Endothelial cell of umbilical vein (primary cell): ENCODE data around the gene DCDC2B. TPM values are rescaled to one million over a fixed set of nuclear protein-coding genes. Genes with fewer than 3 reads are reported as not detected.

Experiments used
- BruUV-seq: library from RNA; stranded (reverse); fragments of 400-500 nt; replicated peaks from 2 replicates; lab custom pipeline; 2021; lab: Mats Ljungman, UMichigan
- CTCF ChIA-PET: fragments of 300-600, 350-600 bp; sonication (Branson Sonifier 250); formaldehyde crosslinking; loops from one replicate; lab custom pipeline; 2021; ENCODE audit warnings: antibody characterized with exemption, inconsistent platforms; lab: Charles Lee
- POLR2A ChIA-PET: fragments of 300-600, 350-600 bp; sonication (Branson Sonifier 250); formaldehyde crosslinking; loops from one replicate; lab custom pipeline; 2021; ENCODE audit warnings: antibody characterized with exemption, inconsistent platforms; lab: Charles Lee
- DNase-seq: peaks from one replicate; pipeline ENCODE4 v3.0.0-alpha.2; 2011; ENCODE audit warnings: low read depth, low spot score
- FAIRE-seq: peaks from 2 replicates; lab custom pipeline; 2011; peaks lifted over from hg19 to GRCh38; lab: Jason Lieb, UNC
- H2AFZ ChIP-seq: 2 replicates; pipeline ENCODE4 v1.6.0; 2012; ENCODE audit warnings: low read depth, low read length, control low read depth, inconsistent platforms
- H3K27ac ChIP-seq: 2 replicates; pipeline ENCODE4 v1.5.1; 2011; ENCODE audit warnings: low read depth, mild to moderate bottlenecking, control low read depth, low read length, moderate library complexity; ENCODE audit not compliant: insufficient read depth
- H3K27me3 ChIP-seq, 2 experiments: 2 replicates each; pipeline versions ENCODE4 v1.6.0 to v1.6.1; 2011; ENCODE audit warnings: low read length in 2 of 2, mixed read lengths in 1 of 2; ENCODE audit not compliant: control insufficient read depth in 2 of 2, insufficient read depth in 2 of 2
- H3K36me3 ChIP-seq, 2 experiments: 2 replicates in 1 of 2; 3 replicates in 1 of 2; pipeline ENCODE4 v1.5.1; 2011; ENCODE audit warnings: low read length in 2 of 2, mild to moderate bottlenecking in 1 of 2, moderate library complexity in 1 of 2; ENCODE audit not compliant: control insufficient read depth in 2 of 2, insufficient read depth in 2 of 2; ENCODE audit errors: extremely low read depth in 1 of 2
- H3K4me1 ChIP-seq: 3 replicates; pipeline ENCODE4 v1.5.1; 2011; ENCODE audit warnings: mild to moderate bottlenecking, low read length; ENCODE audit not compliant: control insufficient read depth, insufficient read depth; ENCODE audit errors: extremely low read depth
- H3K4me2 ChIP-seq: 2 replicates; pipeline ENCODE4 v1.6.1; 2011; ENCODE audit warnings: low read length, control low read depth, mixed read lengths; ENCODE audit not compliant: insufficient read depth
- H3K4me3 ChIP-seq, 3 experiments: fragments of 200-600 bp in 1 of 3; sonication (generic), shearing (Covaris generic) in 1 of 3; replicated peaks in 1 of 3; 2 replicates each; pipeline ENCODE4 v1.5.1; 2011 to 2016; ENCODE audit warnings: control low read depth in 3 of 3, low read length in 3 of 3, mild to moderate bottlenecking in 2 of 3, inconsistent platforms in 1 of 3, low read depth in 1 of 3, moderate library complexity in 1 of 3; ENCODE audit not compliant: insufficient read depth in 1 of 3
- H3K79me2 ChIP-seq: 2 replicates; pipeline ENCODE4 v1.6.0; 2012; ENCODE audit warnings: low read length, inconsistent platforms; ENCODE audit not compliant: control insufficient read depth, insufficient read depth
- H3K9ac ChIP-seq: replicated peaks from 2 replicates; pipeline ENCODE3; 2011; ENCODE audit warnings: low read length, control low read depth; ENCODE audit not compliant: insufficient read depth; ENCODE audit errors: extremely low read depth
- H3K9me1 ChIP-seq: replicated peaks from 3 replicates; pipeline ENCODE4 v1.6.0; 2011; ENCODE audit warnings: mild to moderate bottlenecking, low read length; ENCODE audit not compliant: control insufficient read depth, insufficient read depth; ENCODE audit errors: extremely low read depth
- H3K9me3 ChIP-seq: replicated peaks from 2 replicates; pipeline ENCODE4 v1.5.1; 2012; ENCODE audit warnings: low read length, inconsistent platforms; ENCODE audit not compliant: control insufficient read depth, insufficient read depth
- H4K20me1 ChIP-seq: replicated peaks from 2 replicates; pipeline ENCODE3; 2011; ENCODE audit warnings: mild to moderate bottlenecking, low read length; ENCODE audit not compliant: control insufficient read depth, insufficient read depth; ENCODE audit errors: extremely low read depth
- CTCF ChIP-seq, 2 donors: IDR thresholded peaks; 1 replicate in 1 of 2; 2 replicates in 1 of 2; pipeline ENCODE4 v1.5.1; 2011; ENCODE audit warnings: low read length in 2 of 2, mild to moderate bottlenecking in 2 of 2, moderate library complexity in 2 of 2, control low read depth in 1 of 2, inconsistent platforms in 1 of 2, low read depth in 1 of 2; ENCODE audit not compliant: insufficient read depth in 1 of 2; ENCODE audit errors: extremely low read depth in 1 of 2
- EZH2 ChIP-seq: IDR thresholded peaks from 2 replicates; pipeline ENCODE4 v1.6.1; 2012; ENCODE audit warnings: borderline replicate concordance, low read depth, mild to moderate bottlenecking, moderate library complexity, low read length, inconsistent platforms; ENCODE audit not compliant: severe bottlenecking
- FOS ChIP-seq: IDR thresholded peaks from 2 replicates; pipeline ENCODE4 v1.6.1; 2011; ENCODE audit warnings: mild to moderate bottlenecking, low read length, moderate library complexity, borderline replicate concordance; ENCODE audit not compliant: insufficient read depth
- GATA2 ChIP-seq: IDR thresholded peaks from 2 replicates; pipeline ENCODE4 v1.7.0; 2011; ENCODE audit warnings: low read depth, mild to moderate bottlenecking, moderate library complexity, mixed read lengths, low read length; ENCODE audit not compliant: insufficient read length, insufficient read depth
- JUN ChIP-seq: IDR thresholded peaks from 2 replicates; pipeline ENCODE4 v1.6.1; 2011; ENCODE audit warnings: borderline replicate concordance, low read depth; ENCODE audit not compliant: insufficient read length, insufficient read depth
- MAX ChIP-seq: IDR thresholded peaks from 2 replicates; pipeline ENCODE4 v1.6.1; 2011; ENCODE audit not compliant: insufficient read depth, insufficient read length
- MYC ChIP-seq: IDR thresholded peaks from one replicate; pipeline ENCODE4 v1.6.1; 2011; ENCODE audit warnings: mild to moderate bottlenecking, low read depth, low read length
- POLR2A ChIP-seq: IDR thresholded peaks from 2 replicates; pipeline ENCODE4 v1.6.1; 2012; ENCODE audit warnings: low read depth, mild to moderate bottlenecking, control low read depth, low read length
- POLR2AphosphoS5 ChIP-seq: IDR thresholded peaks from 2 replicates; pipeline ENCODE4 v1.6.1; 2012; ENCODE audit warnings: low read depth, mild to moderate bottlenecking, control low read depth, low read length, moderate library complexity; ENCODE audit not compliant: insufficient read depth
- dilution Hi-C: fragments of 300-500 bp; cut with MboI; formaldehyde crosslinking; loops from one replicate; pipeline ENCODE4 v1.15.0; 2019; ENCODE audit warnings: low sequenced_read_pairs; ENCODE audit not compliant: extremely low pct_ligation_motif_present
- intact Hi-C: fragments of 100-400 bp; cut with micrococcal nuclease; formaldehyde crosslinking; loops from one replicate; pipeline ENCODE4 v1.10.0; 2022
- polyA plus RNA-seq, 4 experiments: library from polyadenylated mRNA; depleted of rRNA in 3 of 4; stranded (reverse) in 3 of 4; unstranded in 1 of 4; fragments of >200 nt; gene quantifications; 2 replicates each; pipeline versions ENCODE4 v1.2.1 to v1.2.3, GENCODE V29; 2011 to 2012; ENCODE audit warnings: missing spikeins in 1 of 4
- total RNA-seq: library from RNA; stranded (reverse); gene quantifications from 2 replicates; pipeline ENCODE4 v1.2.3, GENCODE V29; 2021

The DCDC2B gene
- total and polyA plus RNA-seq, 2 donors (not counting 3 experiments of a cell fraction or from before 2014, with no cell fraction given) = not detected

- intact Hi-C loops (loop anchor here (5.0 kb wide), 1 partner anchor 116 kb away; the partner anchor contains the start of gene MARCKSL1), dilution Hi-C loops (no loop called here)
- ChIA-PET CTCF (interaction anchor here (0.6 to 2.3 kb wide), 5 partner anchors 10 to 173 kb away, joined by 3 to 7 read pairs (median 3); partner anchors contain the start of gene BSDC1), POLR2A (interaction anchor here (0.5 kb wide), 1 partner anchor 574 kb away, joined by 4 read pairs; no protein-coding TSS in a partner anchor)
- TF ChIP-seq POLR2AphosphoS5 = no peak
- TF ChIP-seq CTCF (IDR thresholded peaks at IDR 0.05; ENCODE audit: extremely low read depth in 1 of 2, insufficient read depth in 1 of 2, low read depth in 1 of 2, low read length in 2 of 2) = no peak
- no peak for TF ChIP-seq GATA2
- no peak for TF ChIP-seq POLR2A
- no peak for TF ChIP-seq JUN
- TF ChIP-seq MAX = no peak
- TF ChIP-seq FOS = no peak
- TF ChIP-seq MYC = no peak
- no peak for TF ChIP-seq EZH2
- H3K27ac ChIP-seq = no peak overlapping the region
- H2AFZ ChIP-seq = no peak overlapping the region
- no peak overlapping the region for H3K9ac ChIP-seq
- no TSS peak for BruUV-seq
- H3K9me1 ChIP-seq = no peaks in the 10 kb centered on the region
- peaks cover 26% of the 10 kb centered on the region for H3K4me1 ChIP-seq
- peak overlapping the region in 2 of 3 experiments; percentile 79 to 81 for H3K4me3 ChIP-seq
- H3K79me2 ChIP-seq = peaks cover 24% of the 10 kb centered on the region
- peaks cover 4 to 14% of the 10 kb centered on the region in 2 experiments for H3K36me3 ChIP-seq
- H4K20me1 ChIP-seq = no peaks in the 10 kb centered on the region
- peak overlapping the region; percentile 86 for H3K4me2 ChIP-seq
- FAIRE-seq (peak; percentile 26), DNase-seq (no peak)
- no peaks in the 10 kb centered on the region for H3K27me3 ChIP-seq
- no peaks in the 10 kb centered on the region for H3K9me3 ChIP-seq
Measured at GRCh38 chr1:32220746-32221580, 12.1 kb downstream of the DCDC2B start.
